ENCODE measurements around the gene THOC6.
"Not testable (repeated sequence)": the region's sequence is repeated elsewhere in the genome, so short reads cannot be mapped to it uniquely, and the experiment has no call there.

THOC6 gene

DNA sequence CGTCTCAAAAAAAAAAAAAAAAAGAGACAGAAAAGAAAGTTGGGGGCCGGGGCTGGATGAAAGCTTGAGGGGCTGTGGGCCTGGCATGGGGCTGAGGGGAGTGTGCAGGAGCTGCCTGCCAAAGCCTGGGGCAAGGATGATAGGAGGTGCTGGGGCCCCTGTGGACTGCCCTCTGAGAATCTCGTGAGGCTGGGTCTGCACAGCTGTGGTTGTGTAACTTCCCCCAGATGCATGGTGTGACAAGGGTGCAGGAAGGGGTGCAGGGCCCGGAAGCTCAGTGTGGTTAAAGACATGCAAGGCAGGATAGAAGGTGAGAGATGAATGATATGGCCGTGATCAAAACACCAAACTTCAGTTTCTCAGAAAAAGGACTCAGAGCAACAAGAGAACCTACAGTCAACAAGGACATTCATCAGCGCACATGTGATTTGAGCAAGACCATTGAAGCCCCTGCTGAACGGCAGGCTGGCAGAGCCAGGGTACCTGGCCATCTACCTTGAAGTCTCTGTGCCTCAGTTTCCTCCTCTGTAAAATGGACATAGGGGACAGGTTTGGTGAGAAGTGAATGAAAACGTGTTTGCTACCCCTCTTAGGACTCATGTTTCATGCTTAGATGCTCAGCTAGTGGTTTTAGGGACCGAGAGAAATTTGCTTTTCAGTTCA is 51.2 kb downstream of the THOC6 start:
- ATAC-seq: no peak

DNA sequence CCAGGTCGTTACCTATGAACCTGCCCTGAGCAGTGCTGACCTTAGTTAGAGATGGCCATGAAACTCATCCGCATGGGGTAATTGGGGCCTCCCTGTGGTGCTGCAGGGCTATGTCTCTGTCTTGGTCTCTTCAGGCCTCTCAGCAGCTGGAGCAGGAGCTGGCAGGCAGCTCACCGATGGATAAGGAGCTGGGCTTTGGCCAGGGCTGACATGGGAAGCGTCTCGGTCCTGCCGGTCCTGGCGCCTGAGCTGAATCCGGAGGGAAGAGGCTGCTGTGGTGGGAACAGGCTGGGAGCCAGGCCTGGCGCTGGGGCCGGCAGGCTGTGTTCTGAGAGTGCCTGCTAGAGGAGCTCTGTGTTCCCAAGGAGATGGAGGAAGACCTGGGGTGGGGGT is 51.7 kb downstream of the THOC6 start:
- TF ChIP-seq CSDC2 (CRISPR knock-in tag; IDR thresholded peaks at IDR 0.05): no peak
- TF ChIP-seq, protein P1, sequence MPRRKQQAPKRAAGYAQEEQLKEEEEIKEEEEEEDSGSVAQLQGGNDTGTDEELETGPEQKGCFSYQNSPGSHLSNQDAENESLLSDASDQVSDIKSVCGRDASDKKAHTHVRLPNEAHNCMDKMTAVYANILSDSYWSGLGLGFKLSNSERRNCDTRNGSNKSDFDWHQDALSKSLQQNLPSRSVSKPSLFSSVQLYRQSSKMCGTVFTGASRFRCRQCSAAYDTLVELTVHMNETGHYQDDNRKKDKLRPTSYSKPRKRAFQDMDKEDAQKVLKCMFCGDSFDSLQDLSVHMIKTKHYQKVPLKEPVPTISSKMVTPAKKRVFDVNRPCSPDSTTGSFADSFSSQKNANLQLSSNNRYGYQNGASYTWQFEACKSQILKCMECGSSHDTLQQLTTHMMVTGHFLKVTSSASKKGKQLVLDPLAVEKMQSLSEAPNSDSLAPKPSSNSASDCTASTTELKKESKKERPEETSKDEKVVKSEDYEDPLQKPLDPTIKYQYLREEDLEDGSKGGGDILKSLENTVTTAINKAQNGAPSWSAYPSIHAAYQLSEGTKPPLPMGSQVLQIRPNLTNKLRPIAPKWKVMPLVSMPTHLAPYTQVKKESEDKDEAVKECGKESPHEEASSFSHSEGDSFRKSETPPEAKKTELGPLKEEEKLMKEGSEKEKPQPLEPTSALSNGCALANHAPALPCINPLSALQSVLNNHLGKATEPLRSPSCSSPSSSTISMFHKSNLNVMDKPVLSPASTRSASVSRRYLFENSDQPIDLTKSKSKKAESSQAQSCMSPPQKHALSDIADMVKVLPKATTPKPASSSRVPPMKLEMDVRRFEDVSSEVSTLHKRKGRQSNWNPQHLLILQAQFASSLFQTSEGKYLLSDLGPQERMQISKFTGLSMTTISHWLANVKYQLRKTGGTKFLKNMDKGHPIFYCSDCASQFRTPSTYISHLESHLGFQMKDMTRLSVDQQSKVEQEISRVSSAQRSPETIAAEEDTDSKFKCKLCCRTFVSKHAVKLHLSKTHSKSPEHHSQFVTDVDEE (CRISPR knock-in tag; IDR thresholded peaks at IDR 0.05): no peak
- TF ChIP-seq, protein P2, sequence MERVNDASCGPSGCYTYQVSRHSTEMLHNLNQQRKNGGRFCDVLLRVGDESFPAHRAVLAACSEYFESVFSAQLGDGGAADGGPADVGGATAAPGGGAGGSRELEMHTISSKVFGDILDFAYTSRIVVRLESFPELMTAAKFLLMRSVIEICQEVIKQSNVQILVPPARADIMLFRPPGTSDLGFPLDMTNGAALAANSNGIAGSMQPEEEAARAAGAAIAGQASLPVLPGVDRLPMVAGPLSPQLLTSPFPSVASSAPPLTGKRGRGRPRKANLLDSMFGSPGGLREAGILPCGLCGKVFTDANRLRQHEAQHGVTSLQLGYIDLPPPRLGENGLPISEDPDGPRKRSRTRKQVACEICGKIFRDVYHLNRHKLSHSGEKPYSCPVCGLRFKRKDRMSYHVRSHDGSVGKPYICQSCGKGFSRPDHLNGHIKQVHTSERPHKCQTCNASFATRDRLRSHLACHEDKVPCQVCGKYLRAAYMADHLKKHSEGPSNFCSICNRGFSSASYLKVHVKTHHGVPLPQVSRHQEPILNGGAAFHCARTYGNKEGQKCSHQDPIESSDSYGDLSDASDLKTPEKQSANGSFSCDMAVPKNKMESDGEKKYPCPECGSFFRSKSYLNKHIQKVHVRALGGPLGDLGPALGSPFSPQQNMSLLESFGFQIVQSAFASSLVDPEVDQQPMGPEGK (CRISPR knock-in tag; IDR thresholded peaks at IDR 0.05; ENCODE audit: borderline replicate concordance): no peak
- TF ChIP-seq ZFP3 (CRISPR knock-in tag; IDR thresholded peaks at IDR 0.05): no peak
- TF ChIP-seq, protein P3, sequence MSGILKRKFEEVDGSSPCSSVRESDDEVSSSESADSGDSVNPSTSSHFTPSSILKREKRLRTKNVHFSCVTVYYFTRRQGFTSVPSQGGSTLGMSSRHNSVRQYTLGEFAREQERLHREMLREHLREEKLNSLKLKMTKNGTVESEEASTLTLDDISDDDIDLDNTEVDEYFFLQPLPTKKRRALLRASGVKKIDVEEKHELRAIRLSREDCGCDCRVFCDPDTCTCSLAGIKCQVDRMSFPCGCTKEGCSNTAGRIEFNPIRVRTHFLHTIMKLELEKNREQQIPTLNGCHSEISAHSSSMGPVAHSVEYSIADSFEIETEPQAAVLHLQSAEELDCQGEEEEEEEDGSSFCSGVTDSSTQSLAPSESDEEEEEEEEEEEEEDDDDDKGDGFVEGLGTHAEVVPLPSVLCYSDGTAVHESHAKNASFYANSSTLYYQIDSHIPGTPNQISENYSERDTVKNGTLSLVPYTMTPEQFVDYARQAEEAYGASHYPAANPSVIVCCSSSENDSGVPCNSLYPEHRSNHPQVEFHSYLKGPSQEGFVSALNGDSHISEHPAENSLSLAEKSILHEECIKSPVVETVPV (CRISPR knock-in tag; IDR thresholded peaks at IDR 0.05): no peak
- TF ChIP-seq BACH2 (CRISPR knock-in tag; IDR thresholded peaks at IDR 0.05; ENCODE audit: borderline replicate concordance): no peak
- no peak for TF ChIP-seq OSR1 (CRISPR knock-in tag; IDR thresholded peaks at IDR 0.05)
- TF ChIP-seq ZC3H10 (CRISPR knock-in tag; IDR thresholded peaks at IDR 0.05): no peak
- TF ChIP-seq SNAI2 (CRISPR knock-in tag; IDR thresholded peaks at IDR 0.05): no peak
- TF ChIP-seq ZNF565 (CRISPR knock-in tag; conservative IDR thresholded peaks at IDR 0.05; ENCODE audit: low read depth): no peak
- TF ChIP-seq ZNF70 (CRISPR knock-in tag; IDR thresholded peaks at IDR 0.05): no peak
- TF ChIP-seq ZFP30 (CRISPR knock-in tag; IDR thresholded peaks at IDR 0.05): no peak
- TF ChIP-seq ESRRG (CRISPR knock-in tag; IDR thresholded peaks at IDR 0.05): no peak
- TF ChIP-seq GLIS3 (CRISPR knock-in tag; IDR thresholded peaks at IDR 0.05): no peak
- no peak for TF ChIP-seq ISL1 (CRISPR knock-in tag; IDR thresholded peaks at IDR 0.05)
- no peak for TF ChIP-seq ZNF8 (CRISPR knock-in tag; IDR thresholded peaks at IDR 0.05)
- no peak for TF ChIP-seq ARNTL (CRISPR knock-in tag; IDR thresholded peaks at IDR 0.05; ENCODE audit: borderline replicate concordance, low read depth)
- TF ChIP-seq, protein P4, sequence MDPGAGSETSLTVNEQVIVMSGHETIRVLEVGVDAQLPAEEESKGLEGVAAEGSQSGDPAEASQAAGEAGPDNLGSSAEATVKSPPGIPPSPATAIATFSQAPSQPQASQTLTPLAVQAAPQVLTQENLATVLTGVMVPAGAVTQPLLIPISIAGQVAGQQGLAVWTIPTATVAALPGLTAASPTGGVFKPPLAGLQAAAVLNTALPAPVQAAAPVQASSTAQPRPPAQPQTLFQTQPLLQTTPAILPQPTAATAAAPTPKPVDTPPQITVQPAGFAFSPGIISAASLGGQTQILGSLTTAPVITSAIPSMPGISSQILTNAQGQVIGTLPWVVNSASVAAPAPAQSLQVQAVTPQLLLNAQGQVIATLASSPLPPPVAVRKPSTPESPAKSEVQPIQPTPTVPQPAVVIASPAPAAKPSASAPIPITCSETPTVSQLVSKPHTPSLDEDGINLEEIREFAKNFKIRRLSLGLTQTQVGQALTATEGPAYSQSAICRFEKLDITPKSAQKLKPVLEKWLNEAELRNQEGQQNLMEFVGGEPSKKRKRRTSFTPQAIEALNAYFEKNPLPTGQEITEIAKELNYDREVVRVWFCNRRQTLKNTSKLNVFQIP (CRISPR knock-in tag; IDR thresholded peaks at IDR 0.05; ENCODE audit: borderline replicate concordance, low read depth): no peak
- TF ChIP-seq PPARA (CRISPR knock-in tag; IDR thresholded peaks at IDR 0.05; ENCODE audit: borderline replicate concordance): no peak
- TF ChIP-seq TCF4 (CRISPR knock-in tag; IDR thresholded peaks at IDR 0.05; ENCODE audit: borderline replicate concordance): no peak
- no peak for ATAC-seq

More for the DNA sequence above, 51.2 kb downstream of the THOC6 start:
- no peak for TF ChIP-seq ESRRG (CRISPR knock-in tag; IDR thresholded peaks at IDR 0.05)
- TF ChIP-seq GLIS3 (CRISPR knock-in tag; IDR thresholded peaks at IDR 0.05): no peak
- TF ChIP-seq, protein P1 (CRISPR knock-in tag; IDR thresholded peaks at IDR 0.05): no peak
- no peak for TF ChIP-seq ARNTL (CRISPR knock-in tag; IDR thresholded peaks at IDR 0.05; ENCODE audit: borderline replicate concordance, low read depth)
- TF ChIP-seq ZNF70 (CRISPR knock-in tag; IDR thresholded peaks at IDR 0.05): no peak
- TF ChIP-seq CSDC2 (CRISPR knock-in tag; IDR thresholded peaks at IDR 0.05): no peak
- TF ChIP-seq ZNF8 (CRISPR knock-in tag; IDR thresholded peaks at IDR 0.05): no peak
- TF ChIP-seq, protein P3 (CRISPR knock-in tag; IDR thresholded peaks at IDR 0.05): no peak
- TF ChIP-seq, protein P2 (CRISPR knock-in tag; IDR thresholded peaks at IDR 0.05; ENCODE audit: borderline replicate concordance): no peak
- TF ChIP-seq PPARA (CRISPR knock-in tag; IDR thresholded peaks at IDR 0.05; ENCODE audit: borderline replicate concordance): no peak

DNA sequence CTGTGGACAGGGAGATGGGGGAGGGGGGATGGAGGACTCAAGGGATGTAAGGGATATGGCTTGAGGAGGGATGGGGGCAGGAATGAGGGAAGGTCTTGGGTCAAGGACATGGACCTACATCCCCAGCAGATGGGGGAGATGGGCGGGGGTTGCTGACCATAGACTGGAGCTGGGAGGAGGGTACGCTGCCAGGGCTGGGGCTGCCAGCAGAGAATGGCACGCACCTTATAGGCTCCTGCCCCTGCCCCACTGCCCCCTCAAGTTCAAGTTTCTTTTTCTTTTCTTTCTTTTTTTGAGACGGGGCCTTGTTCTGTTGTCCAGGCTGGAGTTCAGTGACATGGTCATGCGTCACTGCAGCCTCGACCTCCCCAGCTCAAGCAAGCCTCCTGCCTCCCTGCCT is 52.1 kb downstream of the THOC6 start:
- not testable (repeated sequence) for ATAC-seq
